GM19238 (cell line): Measurements from ENCODE around the gene OAS1.
"Not testable (repeated sequence)": the region's sequence is repeated elsewhere in the genome, so short reads cannot be mapped to it uniquely, and the experiment has no call there.

Source experiments
- DNase-seq: peaks from one replicate; pipeline ENCODE4 v3.0.0; 2011; ENCODE audit warnings: low spot score; ENCODE audit not compliant: insufficient read length

OAS1 gene

DNA sequence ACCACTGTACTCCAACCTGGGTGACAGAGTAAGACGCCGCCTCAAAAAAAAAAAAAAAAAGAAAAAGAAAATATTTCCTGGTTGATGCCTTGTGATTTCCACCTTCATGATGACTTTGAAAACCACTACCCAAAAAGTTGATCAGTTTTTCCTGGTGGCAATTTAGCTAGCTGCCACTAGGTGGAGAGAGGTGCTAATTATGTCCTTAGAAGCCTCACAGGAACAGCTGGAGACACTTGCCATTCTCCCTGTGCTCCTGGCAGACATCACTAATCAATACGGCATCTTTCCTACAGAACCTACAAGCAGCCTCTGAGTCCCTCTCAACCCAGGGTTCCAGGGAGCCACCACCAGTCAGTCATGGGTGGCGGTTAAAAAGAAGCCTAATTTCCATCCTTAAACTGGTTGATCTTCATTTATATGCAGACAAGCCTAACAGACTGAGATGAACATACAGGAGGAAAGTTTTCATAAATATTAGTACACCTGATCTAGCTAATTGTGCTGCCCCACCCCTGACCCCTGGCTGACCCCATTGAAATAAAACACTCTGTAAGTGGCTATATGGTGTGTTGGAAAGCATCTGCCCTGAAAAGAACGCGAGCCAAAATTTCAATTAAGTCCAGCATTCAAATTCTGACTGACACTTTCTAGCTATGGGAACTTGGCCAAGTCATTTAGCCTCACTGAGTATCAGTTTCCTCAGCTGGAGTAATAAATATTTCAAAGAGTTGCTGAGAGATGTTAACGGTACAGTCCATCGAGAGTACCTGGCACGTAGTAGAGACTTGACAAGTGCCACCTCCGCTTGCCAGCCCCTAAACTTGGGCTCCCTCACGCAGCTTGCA, 6.2 kb upstream of the OAS1 start:
- peak; percentile 45 for DNase-seq

GRCh38 chr12:112901271-112901670, 5.5 kb upstream of the OAS1 start:
- no peak for DNase-seq

GRCh38 chr12:112904571-112904970, 2.2 kb upstream of the OAS1 start:
- DNase-seq, result no peak

DNA sequence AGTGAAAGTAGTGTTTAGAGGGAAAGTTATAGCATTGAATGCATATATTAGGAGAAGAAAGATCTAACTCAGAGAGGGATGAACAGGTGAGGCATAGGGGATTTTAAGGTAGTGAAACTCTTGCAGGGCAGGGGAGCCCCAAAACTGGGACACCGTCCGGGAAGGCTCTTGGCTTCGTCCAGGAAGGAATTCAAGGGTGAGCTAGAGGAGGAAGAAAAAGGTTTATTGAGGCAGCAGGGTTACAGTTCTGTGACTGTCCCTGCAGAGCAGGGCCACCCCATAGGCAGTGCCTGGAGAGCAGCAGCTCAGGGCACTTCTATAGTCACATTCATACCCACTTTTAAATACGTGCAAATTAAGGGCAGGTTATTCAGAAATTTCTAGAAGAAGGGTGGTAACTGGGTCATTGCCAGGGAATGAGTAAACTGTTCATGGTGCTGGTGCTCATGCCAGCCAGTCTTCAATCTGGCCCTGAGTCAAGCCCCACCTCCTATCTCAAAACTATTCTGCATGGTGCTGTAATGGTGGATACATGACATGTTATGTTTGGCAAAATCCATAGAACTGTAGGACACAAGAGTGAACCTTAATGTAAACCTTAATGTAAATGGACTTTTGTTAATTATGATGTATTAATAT, 1.2 kb upstream of the OAS1 start:
- DNase-seq, result no peak

- DNase-seq, result peak; percentile 14
Measured at GRCh38 chr12:112907415-112908157, 824 bp downstream of the OAS1 start.

GRCh38 chr12:112908548-112908947, 1.8 kb downstream of the OAS1 start:
- DNase-seq, result no peak

DNA sequence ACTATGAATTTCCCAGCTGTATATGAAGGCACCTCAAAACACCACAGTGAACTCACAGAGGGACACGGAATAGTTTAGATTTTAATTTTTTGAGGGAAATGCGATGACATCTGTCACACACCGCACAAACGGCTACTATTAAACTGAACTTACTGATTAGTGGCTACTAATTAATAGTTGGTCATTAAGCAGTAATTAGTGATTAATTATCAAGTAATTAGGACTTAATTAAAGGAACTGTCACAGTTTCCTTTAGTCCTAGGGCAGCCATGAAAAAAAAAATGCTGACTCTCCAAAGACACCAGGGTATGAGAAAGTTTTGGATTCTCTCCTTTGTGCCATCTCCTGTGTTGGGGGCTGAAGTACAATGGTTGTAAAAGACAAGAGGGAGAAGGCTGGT, 2.9 kb downstream of the OAS1 start:
- DNase-seq, result no peak

DNA sequence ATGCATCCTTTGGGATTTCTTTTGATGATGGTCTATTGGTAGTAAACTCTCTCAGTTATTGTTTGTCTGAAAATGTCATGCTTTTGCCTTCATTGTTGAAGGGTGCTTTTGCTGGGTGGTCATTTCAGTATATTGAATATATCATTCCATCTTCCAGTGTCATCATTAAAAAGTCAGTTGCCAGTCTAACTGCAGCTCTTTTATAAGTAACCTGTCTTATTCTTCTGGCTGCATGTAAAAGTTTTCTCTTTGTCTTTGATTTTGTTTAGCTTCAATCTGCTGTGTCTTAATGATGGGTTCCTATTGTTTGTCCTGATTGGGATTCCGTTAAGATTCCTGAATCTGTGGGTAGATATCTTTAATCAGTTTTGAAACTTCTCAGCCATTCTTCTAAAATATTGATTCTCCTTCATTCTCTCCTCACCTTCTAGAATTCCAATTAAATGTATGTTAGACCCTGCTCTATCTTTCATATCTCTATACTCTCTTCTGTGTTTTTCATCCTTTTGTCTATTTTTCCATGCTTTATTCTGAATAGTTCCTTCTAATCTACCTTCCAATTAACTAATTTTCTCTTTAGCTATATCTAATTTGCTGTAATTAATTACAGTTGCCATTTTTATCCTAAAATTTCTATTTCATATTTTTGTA, 6.4 kb downstream of the OAS1 start:
- DNase-seq, result no peak

GRCh38 chr12:112913888-112914287, 7.1 kb downstream of the OAS1 start:
- not testable (repeated sequence) for DNase-seq

DNA sequence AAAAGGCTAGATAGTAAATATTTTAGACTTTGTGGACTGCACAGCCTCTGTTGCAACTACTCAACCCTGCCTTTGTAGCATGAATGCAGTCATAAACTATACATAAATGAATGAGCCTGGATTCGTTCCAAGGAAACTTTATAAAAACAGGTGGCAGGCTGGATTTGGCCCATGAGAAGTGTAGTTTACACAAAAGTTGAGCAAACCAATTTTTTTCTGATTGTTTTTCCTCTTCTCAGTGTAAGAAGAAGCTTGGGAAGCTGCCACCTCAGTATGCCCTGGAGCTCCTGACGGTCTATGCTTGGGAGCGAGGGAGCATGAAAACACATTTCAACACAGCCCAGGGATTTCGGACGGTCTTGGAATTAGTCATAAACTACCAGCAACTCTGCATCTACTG, 9.5 kb downstream of the OAS1 start:
- no peak for DNase-seq

DNA sequence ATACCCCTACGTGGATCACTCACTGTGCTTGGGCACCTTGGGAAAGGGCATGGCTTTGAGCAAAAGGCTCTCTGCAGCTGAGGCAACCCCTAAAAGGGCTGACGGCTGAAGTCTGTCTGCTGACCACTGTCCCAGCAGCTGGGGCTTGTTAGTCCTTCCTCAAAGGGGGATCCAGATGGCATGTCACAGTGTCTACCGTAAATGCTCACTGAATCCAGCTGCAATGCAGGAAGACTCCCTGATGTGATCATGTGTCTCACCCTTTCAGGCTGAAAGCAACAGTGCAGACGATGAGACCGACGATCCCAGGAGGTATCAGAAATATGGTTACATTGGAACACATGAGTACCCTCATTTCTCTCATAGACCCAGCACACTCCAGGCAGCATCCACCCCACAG, 12.4 kb downstream of the OAS1 start:
- no peak for DNase-seq

GRCh38 chr12:112924986-112925385, 18.2 kb downstream of the OAS1 start:
- peak; percentile 51 for DNase-seq

- DNase-seq, result not testable (repeated sequence)
Measured at GRCh38 chr12:112926416-112927033, 19.8 kb downstream of the OAS1 start.

GRCh38 chr12:112927475-112927874, 20.7 kb downstream of the OAS1 start:
- DNase-seq, result no peak

GRCh38 chr12:112927925-112928324, 21.2 kb downstream of the OAS1 start:
- no peak for DNase-seq

DNA sequence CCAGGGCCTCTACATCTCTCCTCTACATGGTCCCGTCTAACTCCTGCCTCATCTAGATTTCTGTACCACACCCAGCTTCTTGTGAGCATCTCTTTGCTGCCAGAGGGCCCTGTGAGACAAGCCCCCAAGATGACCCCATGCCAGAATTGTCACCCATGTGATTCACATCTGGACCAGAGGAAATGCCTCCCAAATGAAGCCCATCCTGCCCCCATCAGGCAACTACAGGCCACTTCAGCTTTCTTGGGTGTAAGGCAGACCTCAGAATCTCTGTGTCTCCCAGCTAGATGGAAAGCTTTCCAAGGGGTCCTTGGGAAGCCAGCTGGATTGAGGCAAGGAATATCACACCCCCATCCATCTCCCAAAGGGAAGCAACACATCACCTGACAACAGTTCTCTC, 22.2 kb downstream of the OAS1 start:
- DNase-seq, result no peak

GRCh38 chr12:112929715-112930114, 23.0 kb downstream of the OAS1 start:
- DNase-seq, result no peak

GRCh38 chr12:112930350-112930749, 23.6 kb downstream of the OAS1 start:
- no peak for DNase-seq

- DNase-seq, result no peak
Measured at GRCh38 chr12:112932485-112933128, 25.8 kb downstream of the OAS1 start.

- DNase-seq, result no peak
Measured at GRCh38 chr12:112933129-112933505, 26.4 kb downstream of the OAS1 start.

DNA sequence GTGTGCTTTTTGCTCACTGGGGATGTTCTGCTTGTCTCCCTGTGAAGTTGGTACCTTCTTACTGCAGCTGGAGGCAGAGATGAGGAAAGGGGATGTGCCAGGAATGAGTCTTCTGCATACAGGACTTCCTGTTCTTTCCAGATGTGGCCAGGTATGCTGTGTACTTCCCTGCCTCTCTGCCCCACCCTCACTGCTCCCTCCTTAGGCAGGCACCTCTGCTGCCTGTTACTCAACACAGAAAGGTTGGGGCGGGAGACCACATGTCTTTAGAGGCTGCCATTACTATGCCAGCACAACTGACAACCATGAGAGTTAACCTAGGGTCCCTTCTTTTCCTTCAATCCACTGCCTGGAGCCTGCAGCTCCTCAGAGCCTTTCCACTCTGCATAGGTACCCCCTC, 29.5 kb downstream of the OAS1 start:
- DNase-seq, result no peak
